B cell (primary cell): ENCODE data around the gene FKBP2. TPM values are rescaled to one million over a fixed set of nuclear protein-coding genes. Genes with fewer than 3 reads are reported as not detected.
A peak's percentile ranks its signal among the peaks of the same experiment; 100 is the strongest.

Experiments used
- ATAC-seq: fragments of 200-7000 bp; cut with Tn5 transposase; one replicate; pipeline ENCODE4 v1.10.0; 2021; ENCODE audit warnings: low read depth, mild to moderate bottlenecking, moderate number of reproducible peaks, moderate library complexity
- CTCF ChIA-PET: fragments of 350-600 bp; sonication (Branson Sonifier 250); formaldehyde crosslinking; loops from one replicate; lab custom pipeline; 2021; ENCODE audit warnings: antibody characterized with exemption, inconsistent platforms; lab: Charles Lee
- POLR2A ChIA-PET: fragments of 350-600 bp; sonication (Branson Sonifier 250); formaldehyde crosslinking; loops from one replicate; lab custom pipeline; 2021; ENCODE audit warnings: antibody characterized with exemption; lab: Charles Lee
- DNase-seq: peaks from one replicate; pipeline ENCODE4 v3.0.0; 2013
- H2AFZ ChIP-seq: 2 replicates; pipeline ENCODE4 v1.6.1; 2012; ENCODE audit warnings: mild to moderate bottlenecking, low read depth, low read length; ENCODE audit not compliant: insufficient read depth, poor library complexity, severe bottlenecking
- H3K27ac ChIP-seq, 2 donors: 1 replicate in 1 of 2; 2 replicates in 1 of 2; pipeline ENCODE4 v1.5.1; 2012 to 2013; ENCODE audit warnings: low read length in 2 of 2, mild to moderate bottlenecking in 2 of 2, moderate library complexity in 1 of 2
- H3K27me3 ChIP-seq, 4 experiments: fragments of 200-600 bp in 1 of 4; sonication (generic) in 1 of 4; replicated peaks in 1 of 4; 1 replicate in 2 of 4; 2 replicates in 2 of 4; pipeline versions ENCODE4 v1.6.1 to v1.7.0; 2013 to 2016; ENCODE audit warnings: low read length in 3 of 4, mild to moderate bottlenecking in 2 of 4, mixed read lengths in 1 of 4, moderate library complexity in 1 of 4; ENCODE audit not compliant: insufficient read depth in 4 of 4, control insufficient read depth in 3 of 4; ENCODE audit errors: control extremely low read depth in 1 of 4
- H3K36me3 ChIP-seq, 2 experiments: replicated peaks in 1 of 2; 1 replicate in 1 of 2; 2 replicates in 1 of 2; pipeline versions ENCODE4 v1.6.1 to v1.7.1; 2013; ENCODE audit warnings: low read length in 1 of 2; ENCODE audit not compliant: insufficient read depth in 2 of 2, control insufficient read depth in 1 of 2; ENCODE audit errors: control extremely low read depth in 1 of 2, extremely low read depth in 1 of 2
- H3K4me1 ChIP-seq, 2 donors: fragments of 200-600 bp in 1 of 2; sonication (generic) in 1 of 2; 1 replicate in 1 of 2; 2 replicates in 1 of 2; pipeline versions ENCODE4 v1.5.1 to v1.6.1; 2013 to 2017; ENCODE audit warnings: low read length in 2 of 2; ENCODE audit not compliant: control insufficient read depth in 2 of 2, insufficient read depth in 2 of 2
- H3K4me2 ChIP-seq: replicated peaks from 2 replicates; pipeline ENCODE3; 2012; ENCODE audit warnings: mild to moderate bottlenecking, low read depth, low read length; ENCODE audit not compliant: poor library complexity, severe bottlenecking
- H3K4me3 ChIP-seq, 5 experiments: fragments of 200-600 bp in 1 of 5; sonication (generic) in 1 of 5; 1 replicate in 3 of 5; 2 replicates in 2 of 5; pipeline versions ENCODE4 v1.5.1 to v1.7.0; 2011 to 2016; ENCODE audit warnings: low read length in 4 of 5, mild to moderate bottlenecking in 4 of 5, low read depth in 2 of 5, control low read depth in 1 of 5, moderate library complexity in 1 of 5; ENCODE audit not compliant: insufficient read depth in 1 of 5; ENCODE audit errors: control extremely low read depth in 1 of 5, extremely low read depth in 1 of 5
- H3K79me2 ChIP-seq: fragments of 200-600 bp; sonication (generic); one replicate; pipeline ENCODE4 v1.6.0; 2016; ENCODE audit warnings: low read length; ENCODE audit not compliant: control insufficient read depth, insufficient read depth
- H3K9ac ChIP-seq: fragments of 200-600 bp; sonication (generic); 2 replicates; pipeline ENCODE4 v1.6.1; 2017; ENCODE audit warnings: mild to moderate bottlenecking, low read length, moderate library complexity
- H3K9me3 ChIP-seq, 3 donors: one replicate each; pipeline versions ENCODE4 v1.6.1 to v1.7.1; 2013; ENCODE audit warnings: low read length in 2 of 3; ENCODE audit not compliant: control insufficient read depth in 2 of 3, insufficient read depth in 1 of 3; ENCODE audit errors: control extremely low read depth in 1 of 3
- H4K20me1 ChIP-seq: 2 replicates; pipeline ENCODE4 v1.6.0; 2012; ENCODE audit warnings: mild to moderate bottlenecking, low read length; ENCODE audit not compliant: insufficient read depth, control insufficient read depth, poor library complexity, severe bottlenecking
- H3K27ac Mint-ChIP-seq: one replicate; pipeline ENCODE4 v1.8.0; 2021; ENCODE audit warnings: mixed read lengths
- H3K27me3 Mint-ChIP-seq: one replicate; pipeline ENCODE4 v1.8.0; 2021; ENCODE audit warnings: mixed read lengths
- H3K4me1 Mint-ChIP-seq: one replicate; pipeline ENCODE4 v1.8.0; 2021; ENCODE audit warnings: mixed read lengths
- H3K4me3 Mint-ChIP-seq: one replicate; pipeline ENCODE4 v1.8.0; 2021; ENCODE audit warnings: mixed read lengths
- H3K9me3 Mint-ChIP-seq: one replicate; pipeline ENCODE4 v1.8.0; 2022; ENCODE audit warnings: mixed read lengths; ENCODE audit not compliant: insufficient read depth
- CTCF ChIP-seq: fragments of 200-600 bp; IDR thresholded peaks from one replicate; pipeline ENCODE4 v1.8.0; 2022; ENCODE audit warnings: antibody characterized with exemption, mild to moderate bottlenecking
- EZH2 ChIP-seq: IDR thresholded peaks from 2 replicates; pipeline ENCODE4 v1.6.1; 2012; ENCODE audit warnings: borderline replicate concordance, low read depth, mild to moderate bottlenecking, moderate library complexity, low read length; ENCODE audit not compliant: insufficient read depth, poor library complexity, severe bottlenecking
- WGBS: methylation state at CpG from one replicate; pipeline ENCODE4 v1.1.5; 2013; ENCODE audit warnings: missing lambda C conversion rate; ENCODE audit not compliant: insufficient coverage; 5-methylcytosine and 5-hydroxymethylcytosine counted together
- intact Hi-C: fragments of 100-400 bp; cut with micrococcal nuclease; formaldehyde crosslinking; loops from one replicate; pipeline ENCODE4 v1.10.0; 2022
- polyA plus RNA-seq: library from polyadenylated mRNA; depleted of rRNA; stranded (reverse); fragments of >200 nt; gene quantifications from 2 replicates; pipeline ENCODE4 v1.2.3, GENCODE V29; 2012
- total RNA-seq, 2 donors: library from RNA; stranded (reverse); fragments of 120-200 nt in 1 of 2; gene quantifications; 1 replicate in 1 of 2; 2 replicates in 1 of 2; pipeline versions ENCODE4 v1.2.3 to v1.2.4, GENCODE V29; 2013 to 2022

FKBP2 gene
- total and polyA plus RNA-seq, 2 donors (not counting 1 experiment from before 2014, with no cell fraction given): 23.7 to 38.2 TPM

- peaks cover 0 to 11% (median 5%) of the 10 kb centered on the region in 4 experiments for H3K27me3 ChIP-seq
- H3K36me3 ChIP-seq: peaks cover 0 to 7% of the 10 kb centered on the region in 2 experiments
- H4K20me1 ChIP-seq: peaks cover 22% of the 10 kb centered on the region
- H3K27ac ChIP-seq: peak overlapping the region; percentile 58 to 100
- H3K4me1 ChIP-seq: peaks cover 15 to 19% of the 10 kb centered on the region in 2 donors
- peak overlapping the region; percentile 97 for H3K4me2 ChIP-seq
- Mint-ChIP-seq H3K27ac (peak overlapping the region; percentile 75), H3K9me3 (no peaks in the 10 kb centered on the region), H3K27me3 (peaks cover 6% of the 10 kb centered on the region), H3K4me3 (peak overlapping the region; percentile 88), H3K4me1 (peaks cover 24% of the 10 kb centered on the region)
- no peak for TF ChIP-seq CTCF
- no peak for TF ChIP-seq EZH2
- H3K79me2 ChIP-seq: peaks cover 37% of the 10 kb centered on the region
- intact Hi-C loops: loop anchor here (1.0 to 2.0 kb wide), 7 partner anchors 16 to 101 kb away; partner anchors contain the start of genes DNAJC4, ESRRA, FKBP2 and PPP1R14B
- peak overlapping the region; percentile 74 for H2AFZ ChIP-seq
- POLR2A ChIA-PET: interaction anchor here (1.3 to 5.7 kb wide), 7 partner anchors 14 to 78 kb away, joined by 3 to 67 read pairs (median 6); partner anchors contain the start of genes CATSPERZ, FKBP2, PLCB3 and PRDX5
- whole genome bisulfite sequencing: 63% methylated on average over 17 of the region's 40 CpGs
- ATAC-seq (no peak), DNase-seq (peak; percentile 56)
- H3K4me3 ChIP-seq: peak overlapping the region in 4 of 5 experiments; percentile 84 to 97 (median 93)
- peak overlapping the region; percentile 100 for H3K9ac ChIP-seq
- CTCF ChIA-PET: interaction anchor here (0.6 to 4.6 kb wide), 10 partner anchors 15 to 82 kb away, joined by 3 to 33 read pairs (median 6); partner anchors contain the start of genes CATSPERZ, FERMT3, PLCB3 and PRDX5
- peaks cover 0 to 5% (median 0%) of the 10 kb centered on the region in 3 donors for H3K9me3 ChIP-seq
Measured at GRCh38 chr11:64285885-64286800, 45.2 kb downstream of the FKBP2 start.
